HK-2 (cell line): Measurements from ENCODE around the gene IL23R.
"Not testable (repeated sequence)": the region's sequence is repeated elsewhere in the genome, so short reads cannot be mapped to it uniquely, and the experiment has no call there.

ENCODE experiments used
- DNase-seq: peaks from one replicate; pipeline ENCODE4 v3.0.0-alpha.2; 2018; ENCODE audit not compliant: unreplicated experiment

The IL23R gene

DNA sequence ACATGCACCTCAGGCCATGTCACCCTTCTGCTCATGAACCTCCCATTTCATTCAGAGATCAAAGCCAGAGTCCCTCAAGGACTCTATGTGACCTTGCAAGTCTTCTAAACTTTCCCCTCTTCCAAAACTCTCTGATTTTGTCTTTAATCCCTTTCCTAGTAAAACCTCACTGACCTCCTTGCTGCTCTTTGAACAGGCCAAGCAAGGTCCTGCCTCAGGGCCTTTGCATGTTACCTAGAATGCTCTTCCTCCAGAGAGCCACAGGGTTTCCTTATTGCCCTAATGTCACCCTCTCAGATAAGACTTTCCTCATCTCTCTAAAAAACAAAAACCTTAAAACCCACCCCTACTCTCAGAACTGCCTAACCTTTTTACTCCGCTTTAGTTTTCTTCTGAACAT lies 26.6 kb downstream of the IL23R start:
- DNase-seq = no peak

DNA sequence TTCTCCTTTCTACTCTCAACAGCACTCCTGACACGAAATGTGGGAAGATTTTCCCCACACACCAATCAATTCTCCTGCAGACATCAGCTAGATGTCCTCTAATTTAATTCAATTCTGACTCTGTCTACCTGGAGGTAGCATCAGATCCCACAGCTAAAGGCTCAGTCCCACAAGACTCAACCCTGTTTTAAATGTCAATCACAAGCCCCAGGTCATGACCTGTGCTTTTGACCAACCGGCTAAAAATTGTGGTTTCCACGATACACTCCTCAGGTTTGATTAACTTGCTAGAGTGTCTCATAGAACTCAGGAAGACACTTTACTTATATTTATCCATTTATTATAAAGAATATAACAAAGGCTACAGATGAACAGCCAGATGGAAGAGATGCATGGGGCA lies 27.4 kb downstream of the IL23R start:
- DNase-seq = no peak

DNA sequence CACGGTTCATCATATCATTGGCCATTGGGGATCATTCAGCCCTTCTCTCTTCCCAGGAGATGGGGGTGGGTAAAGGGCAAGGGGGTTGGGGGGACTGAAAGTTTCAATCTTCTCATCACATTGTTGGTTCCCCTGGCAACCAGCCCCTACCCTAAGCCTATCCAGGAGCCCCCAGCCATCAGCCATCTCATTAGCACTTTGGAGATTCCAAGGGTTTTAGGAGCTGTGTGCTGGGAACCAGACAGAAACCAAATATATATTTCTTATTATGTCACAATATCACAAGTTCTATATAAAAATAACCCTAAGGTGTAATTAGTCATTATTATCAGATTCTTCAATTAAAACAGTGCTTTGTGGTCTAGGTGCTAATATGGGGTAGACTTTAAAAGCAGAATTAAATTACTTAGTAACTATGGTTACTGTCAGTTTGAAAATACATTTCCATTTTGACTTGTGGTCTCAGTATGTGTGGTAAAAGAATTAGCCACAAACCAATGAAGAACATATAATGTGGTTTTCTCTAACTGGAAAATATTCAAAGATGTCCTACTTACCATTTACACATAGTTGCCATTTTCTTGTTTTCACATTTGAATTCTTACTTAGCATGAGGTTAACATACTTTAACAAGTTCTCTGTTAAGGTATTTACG lies 28.1 kb downstream of the IL23R start:
- no peak for DNase-seq

DNA sequence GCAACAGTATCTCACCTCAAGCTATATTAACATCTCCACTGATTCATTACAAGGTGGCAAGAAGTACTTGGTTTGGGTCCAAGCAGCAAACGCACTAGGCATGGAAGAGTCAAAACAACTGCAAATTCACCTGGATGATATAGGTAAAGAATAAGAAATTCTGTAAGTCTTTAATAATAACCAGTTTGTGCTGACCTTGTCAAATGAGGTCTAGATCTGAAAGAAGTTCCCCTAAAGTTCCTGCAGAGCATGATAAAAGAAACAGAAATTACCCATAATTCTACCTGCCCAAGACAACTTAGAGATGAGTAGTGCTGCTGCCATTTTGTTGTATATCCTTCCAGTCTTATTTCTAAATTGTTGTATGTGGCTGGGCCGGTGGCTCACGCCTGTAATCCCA lies 34.5 kb downstream of the IL23R start:
- no peak for DNase-seq

DNA sequence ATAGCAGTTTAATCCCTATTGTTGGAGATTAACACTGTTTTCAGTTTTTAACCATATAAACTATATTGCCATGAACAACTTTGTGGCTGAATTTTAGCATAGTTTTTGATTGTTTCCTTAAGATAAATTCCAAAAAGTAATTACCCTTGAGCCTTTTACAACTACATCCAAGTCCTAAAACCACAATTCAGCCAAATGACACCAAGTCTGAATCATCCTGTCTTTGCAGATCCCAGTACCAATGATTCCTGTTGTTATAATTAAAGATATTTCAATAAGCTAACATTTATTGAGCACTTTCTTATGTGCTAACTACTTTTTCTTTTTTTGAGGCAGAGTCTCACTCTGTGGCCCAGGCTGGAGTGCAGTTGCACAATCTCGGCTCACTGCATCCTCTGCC lies 35.6 kb downstream of the IL23R start:
- DNase-seq = no peak

DNA sequence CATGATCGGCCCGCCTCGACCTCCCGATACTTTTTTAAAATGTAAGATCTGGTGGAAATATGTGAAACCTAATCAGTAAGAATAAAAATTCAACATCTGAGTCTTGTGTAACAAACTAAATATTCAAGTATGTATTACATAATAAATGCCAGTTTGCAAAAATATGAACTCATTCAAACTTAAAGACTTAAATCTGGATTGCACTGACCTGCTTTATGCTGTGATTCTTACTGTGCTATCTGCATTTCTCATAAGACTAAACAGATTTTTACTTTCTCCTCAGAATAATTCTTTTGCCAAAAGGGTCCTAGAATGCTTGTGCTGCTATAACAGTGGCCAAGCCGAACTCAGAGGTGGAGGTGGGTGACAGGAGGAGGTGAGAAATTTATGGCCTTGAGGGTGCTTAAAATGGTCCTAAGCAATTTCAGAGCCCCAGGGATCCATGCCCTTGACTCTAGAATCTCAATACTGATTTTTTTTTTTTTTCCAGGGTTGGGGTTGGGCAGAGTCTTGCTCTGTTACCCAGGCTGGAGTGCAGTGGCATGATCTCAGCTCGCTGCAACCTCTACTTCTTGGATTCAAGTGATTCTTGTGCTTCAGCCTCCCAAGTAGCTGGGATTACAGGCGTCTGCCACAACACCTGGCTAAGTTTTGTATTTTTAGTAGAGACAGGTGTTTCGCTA lies 38.2 kb downstream of the IL23R start:
- DNase-seq = no peak

DNA sequence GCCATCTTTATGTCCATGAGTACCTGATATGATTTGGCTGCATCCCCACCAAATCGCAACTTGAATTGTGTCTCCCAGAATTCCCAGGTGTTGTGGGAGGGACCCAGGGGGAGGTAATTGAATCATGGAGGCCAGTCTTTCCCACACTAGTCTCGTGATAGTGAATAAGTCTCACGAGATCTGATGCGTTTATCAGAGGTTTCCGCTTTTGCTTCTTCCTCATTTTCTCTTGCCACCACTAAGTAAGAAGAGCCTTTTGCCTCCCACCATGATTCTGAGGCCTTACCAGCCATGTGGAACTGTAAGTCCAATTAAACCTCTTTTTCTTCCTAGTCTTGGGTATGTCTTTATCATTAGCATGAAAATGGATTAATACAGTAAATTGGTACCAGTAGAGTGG lies 41.1 kb downstream of the IL23R start:
- not testable (repeated sequence) for DNase-seq

DNA sequence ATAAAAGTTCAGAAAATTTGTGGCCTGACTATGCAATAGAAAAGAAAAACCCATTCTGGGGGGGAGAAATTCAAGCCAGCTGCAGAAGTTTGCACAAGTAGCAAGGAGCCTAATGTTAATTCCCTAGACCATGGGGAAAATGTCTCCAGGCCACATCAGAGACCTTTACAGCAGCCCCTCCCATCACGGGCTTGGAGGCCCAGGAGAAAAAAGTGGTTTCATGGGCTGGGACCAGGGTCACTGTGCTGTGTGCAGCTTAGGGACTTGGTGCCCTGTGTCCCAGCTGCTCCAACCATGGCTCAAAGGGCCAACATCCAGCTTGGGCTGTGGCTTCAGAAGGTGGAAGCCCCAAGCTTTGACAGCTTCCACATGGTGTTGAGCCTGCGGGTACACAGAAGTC lies 42.0 kb downstream of the IL23R start:
- DNase-seq = no peak

DNA sequence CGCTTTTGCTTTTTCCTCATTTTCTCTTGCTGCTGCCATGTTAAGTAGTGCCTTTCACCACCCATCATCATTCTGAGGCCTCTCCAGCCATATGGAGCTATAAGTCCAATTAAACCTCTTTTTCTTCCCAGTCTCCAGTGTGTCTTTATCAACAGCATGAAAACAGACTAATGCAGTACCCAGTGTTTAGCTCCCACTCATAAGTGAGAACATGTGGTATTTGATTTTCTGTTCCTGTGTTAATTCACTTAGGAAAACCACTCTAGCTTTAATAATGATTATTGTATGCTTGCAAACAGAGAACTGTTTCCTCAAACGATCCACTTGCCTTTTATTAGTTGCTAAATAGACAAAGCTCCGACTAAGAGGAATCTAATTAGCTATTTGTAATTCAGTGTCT lies 43.3 kb downstream of the IL23R start:
- no peak for DNase-seq

DNA sequence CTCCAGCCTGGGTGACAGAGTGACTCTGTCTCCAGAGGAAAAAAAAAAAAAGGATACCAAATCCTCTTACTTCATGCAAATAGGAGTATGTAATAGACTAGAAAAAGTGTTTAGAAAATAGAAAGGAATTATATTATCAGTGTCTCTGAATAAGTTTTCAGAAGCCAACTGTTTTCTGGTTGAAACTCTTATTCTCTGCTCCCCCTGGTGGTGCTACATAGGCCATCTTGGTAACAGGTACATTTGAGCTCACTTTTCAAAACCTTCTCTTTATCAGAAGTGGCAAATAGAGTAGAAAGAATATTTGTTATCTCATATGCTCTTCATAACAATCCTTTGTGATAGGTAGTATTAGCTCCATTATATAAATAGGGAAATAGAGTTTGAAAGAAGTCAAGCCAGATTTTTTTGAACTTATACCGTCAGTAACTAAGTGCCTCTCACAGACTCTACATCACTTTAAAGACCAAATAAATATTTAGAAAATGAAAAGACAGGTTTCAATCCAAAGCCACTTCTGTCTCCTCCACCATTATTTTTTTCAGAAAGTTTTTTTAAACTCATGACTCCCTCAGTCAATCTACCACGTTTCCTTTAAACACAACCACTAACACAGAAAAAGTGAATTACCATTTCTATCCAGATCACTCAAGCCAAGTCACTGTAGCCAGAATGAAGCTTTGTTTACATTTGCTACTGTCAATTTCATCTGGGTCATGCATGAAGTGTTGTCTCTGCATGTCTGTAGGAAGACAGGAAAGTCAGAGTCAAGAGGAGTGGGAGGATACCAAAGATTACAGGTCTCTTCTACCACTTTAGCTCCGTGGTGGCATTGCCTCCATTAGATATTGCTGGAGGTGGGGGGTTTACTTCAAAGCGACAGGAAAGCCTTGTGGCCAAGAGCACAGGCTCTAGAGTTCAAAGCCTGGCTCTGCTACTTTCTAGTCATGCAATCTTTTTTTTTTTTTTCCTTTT lies 45.6 kb downstream of the IL23R start:
- no peak for DNase-seq

DNA sequence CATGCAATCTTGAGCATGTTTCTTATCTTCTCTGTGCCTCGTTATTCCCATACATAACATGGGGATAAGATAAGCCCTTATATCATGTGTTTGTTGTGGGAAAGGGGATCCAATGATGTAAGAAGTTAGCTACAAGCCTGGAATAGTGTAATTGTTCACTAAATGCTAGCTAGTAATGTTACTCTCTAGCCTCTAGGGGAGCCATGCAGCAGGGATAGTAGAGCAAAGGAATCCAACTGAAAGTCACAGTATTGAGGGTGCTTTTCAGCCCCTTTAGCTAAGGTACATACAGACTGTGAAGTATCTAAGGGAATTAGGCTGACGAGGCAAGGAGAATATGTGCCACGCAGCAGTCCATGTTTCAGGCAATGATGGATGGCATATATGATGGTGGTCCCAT lies 46.9 kb downstream of the IL23R start:
- DNase-seq = peak; percentile 2

DNA sequence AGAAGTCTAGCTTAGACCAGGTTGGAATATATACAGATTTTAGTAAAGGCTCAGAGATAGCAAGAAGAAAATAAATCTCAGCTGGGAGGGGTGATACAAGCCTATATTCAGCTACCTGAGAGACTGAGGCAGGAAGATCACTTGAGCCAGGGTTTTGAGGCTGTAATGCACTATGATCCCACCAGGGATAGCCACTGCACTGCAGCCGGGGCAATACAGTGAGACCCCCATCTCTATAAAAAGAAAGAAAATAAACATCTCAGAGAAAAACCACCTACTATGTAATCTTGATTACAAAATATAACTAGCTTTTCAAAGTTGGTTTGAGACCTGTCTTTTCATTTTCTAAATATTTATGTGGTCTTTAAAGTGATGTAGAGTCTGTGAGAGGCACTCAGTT lies 47.7 kb downstream of the IL23R start:
- DNase-seq = no peak

DNA sequence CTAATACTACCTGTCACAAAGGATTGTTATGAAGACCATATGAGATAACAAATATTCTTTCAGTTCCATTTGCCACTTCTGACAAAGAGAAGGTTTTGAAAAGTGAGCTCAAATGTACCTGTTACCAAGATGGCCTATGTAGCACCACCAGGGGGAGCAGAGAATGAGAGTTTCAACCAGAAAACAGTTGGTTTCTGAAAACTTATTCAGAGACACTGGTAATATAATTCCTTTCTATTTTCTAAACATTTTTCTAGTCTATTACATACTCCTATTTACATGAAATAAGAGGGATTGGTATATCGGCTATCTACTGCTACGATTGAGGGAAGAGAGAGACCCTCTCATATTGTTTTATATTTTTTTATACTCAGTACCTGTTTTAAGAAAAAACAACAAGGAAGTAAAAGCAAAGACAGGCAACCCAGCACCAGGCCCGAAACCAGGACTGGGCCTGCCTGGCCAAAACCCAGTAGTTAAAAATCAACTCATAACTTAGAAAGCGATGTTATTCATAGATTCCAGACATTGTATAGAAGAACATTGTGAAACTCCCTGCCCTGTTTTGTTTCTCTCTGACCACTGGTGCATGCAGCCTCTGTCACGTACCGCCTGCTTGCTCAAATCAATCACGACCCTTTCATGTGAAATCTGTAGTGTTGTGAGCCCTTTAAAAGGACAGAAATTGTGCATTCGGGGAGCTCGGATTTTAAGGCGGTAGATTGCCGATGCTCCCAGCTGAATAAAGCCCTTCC lies 48.3 kb downstream of the IL23R start:
- DNase-seq = peak; percentile 3

DNA sequence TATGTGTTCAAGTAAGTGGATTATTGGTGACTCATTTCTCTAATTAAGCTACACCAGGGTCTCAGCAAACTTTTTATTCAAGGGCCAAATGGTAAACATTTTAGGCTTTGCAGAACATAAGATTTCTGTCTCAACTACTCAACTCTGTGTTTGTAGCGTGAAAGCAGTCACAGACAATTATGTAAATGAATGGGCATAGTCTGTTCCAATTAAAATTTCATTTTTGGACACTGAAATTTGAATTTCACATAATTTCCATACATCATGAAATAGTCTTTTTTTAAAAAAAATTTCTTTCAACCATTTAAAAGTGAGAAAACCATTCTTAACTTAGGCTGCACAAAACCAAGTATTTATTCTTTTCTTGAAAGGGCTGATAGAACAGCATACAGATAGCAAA lies 50.1 kb downstream of the IL23R start:
- no peak for DNase-seq

DNA sequence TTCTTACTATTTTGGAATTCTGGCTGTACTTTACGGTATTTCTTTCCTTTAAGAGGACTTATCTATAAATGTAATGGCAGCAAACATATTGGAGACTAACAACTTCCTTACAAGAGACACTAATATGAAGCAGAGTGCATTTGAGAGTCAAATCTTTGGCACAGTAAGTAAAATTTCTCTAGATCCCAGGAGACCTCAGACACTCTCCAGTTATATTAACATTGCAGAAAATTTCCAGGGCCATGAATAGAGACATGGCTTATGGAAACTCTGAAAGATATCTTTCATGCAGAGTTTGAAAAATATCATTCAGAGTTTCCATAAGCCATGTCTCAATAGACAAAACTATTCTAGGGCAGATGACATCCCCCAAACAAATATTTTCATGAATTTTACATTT lies 51.2 kb downstream of the IL23R start:
- DNase-seq = no peak

DNA sequence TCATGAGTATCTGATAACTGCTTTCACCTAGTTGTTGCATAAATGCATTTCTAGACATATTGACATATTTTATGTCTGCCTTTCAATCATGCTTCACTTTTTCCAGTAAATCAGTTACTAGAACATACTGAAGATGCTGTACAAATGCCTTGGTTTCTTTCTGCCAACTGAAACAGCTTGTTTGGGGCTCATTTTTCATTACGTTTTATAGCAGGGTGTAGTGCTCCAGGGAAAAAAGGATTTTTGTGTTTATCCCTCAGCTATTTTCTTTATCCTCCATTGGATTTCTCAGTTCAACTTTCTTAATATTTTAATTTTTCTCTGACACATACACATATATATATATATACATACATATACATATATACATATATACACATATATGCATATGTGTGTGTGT lies 51.7 kb downstream of the IL23R start:
- DNase-seq = no peak

DNA sequence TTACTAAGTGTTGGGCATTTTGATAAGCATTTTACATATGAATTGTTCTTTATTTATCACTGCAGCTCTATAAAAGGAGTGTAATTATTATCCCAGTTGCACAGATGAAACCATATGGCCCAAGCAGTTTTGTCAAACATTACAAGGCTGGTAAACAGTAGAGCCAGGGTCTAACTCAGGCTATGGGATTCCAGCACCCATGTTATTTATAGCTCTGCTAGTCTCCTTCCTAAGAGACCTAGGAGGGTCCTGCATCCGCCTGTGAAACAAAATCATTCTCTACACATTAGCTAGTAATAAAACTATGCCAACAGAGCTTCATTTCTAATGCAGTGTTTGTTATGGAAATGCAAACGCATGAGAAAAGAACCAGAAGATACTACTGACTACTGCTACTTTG lies 58.6 kb downstream of the IL23R start:
- no peak for DNase-seq

DNA sequence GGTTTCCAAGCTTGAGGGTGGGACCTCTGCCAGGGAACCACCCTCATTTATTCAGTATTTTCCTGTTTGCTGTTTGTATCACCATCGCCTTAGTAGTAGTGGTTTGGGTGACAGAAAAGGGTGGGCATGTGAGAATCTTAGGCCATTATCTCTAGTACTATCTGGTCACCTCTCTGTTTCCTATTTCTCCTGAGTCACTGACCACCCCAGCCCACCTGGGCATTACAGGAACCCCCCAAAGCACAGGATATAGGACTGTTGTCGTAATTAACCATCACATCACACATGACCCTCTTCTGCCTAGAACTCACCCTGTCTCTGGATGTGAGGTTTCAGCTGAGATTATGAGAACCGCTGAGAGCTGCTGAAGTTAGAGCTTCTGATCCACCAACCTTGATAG lies 60.4 kb downstream of the IL23R start:
- DNase-seq = no peak

DNA sequence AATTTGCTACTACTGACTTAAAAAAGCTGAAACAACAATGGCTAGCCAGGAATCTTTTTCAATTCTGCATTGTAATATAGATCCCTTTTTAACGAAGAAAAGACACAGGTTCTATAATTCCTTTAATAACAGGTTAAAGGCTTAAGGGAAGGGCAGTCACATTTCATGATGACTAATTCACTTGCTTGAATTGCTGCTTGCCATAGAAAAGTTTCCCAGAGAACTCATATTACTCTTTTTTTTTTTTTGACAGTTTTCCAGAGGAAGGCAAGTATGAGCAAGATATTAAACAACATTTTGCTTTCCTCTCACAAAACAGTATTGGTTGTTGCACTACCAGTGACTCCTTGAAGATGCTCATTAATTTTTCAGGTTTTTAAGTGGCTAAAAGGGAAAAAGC lies 60.9 kb downstream of the IL23R start:
- no peak for DNase-seq

DNA sequence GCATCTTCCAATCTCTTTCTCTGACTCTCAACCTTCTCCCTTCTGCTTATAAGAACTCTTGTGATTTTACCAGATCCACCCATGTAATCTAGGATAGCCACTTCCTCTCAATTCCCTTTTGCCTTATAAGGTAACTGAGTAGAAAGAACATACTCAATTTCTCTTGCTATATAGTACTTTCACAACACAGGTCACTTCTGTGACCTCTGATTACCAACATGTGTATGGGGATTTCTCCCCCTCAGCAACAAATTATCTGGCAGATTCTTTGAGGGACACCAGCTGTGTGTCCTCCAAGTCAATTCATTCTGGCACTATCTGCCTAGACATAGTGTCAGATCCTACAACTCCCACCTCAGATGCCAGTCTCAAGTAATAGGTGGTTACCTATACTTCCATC lies 62.5 kb downstream of the IL23R start:
- no peak for DNase-seq

DNA sequence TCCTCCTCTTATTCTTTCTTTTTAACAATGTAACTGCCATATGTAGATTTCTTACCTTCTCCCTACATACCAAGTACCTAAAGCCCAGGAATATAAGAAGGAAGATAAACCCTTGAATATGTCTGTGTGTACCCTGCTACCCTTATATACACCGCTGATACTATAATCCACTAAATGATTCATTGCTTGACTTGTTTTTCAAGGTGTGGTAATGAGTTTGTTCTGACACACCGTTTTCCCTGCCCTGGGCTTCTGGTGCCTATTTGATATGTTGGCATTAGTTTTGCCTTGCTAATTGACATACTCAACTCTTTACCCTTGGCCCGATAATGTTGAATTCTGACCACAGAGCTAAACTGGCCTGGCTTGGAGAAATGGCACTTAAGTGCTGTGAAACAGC lies 64.3 kb downstream of the IL23R start:
- DNase-seq = no peak

DNA sequence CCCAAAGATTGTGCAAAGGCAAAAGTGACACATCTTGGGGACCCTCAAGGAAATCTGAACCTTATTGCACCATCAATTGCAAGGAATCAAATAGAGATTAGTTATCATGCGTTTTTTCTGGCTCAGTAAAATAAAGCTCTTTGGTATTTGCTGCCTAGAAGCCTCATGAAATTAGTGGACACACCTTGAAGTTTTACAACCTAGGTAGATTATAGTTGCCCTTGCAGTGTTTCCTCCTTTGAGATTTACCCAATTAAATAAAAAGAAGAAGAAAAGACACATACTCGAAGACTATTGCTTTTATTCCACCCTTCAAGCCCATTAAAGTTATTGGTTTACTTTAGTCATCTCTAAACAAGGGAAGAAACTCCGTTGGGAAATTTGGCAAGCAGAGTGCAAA lies 70.0 kb downstream of the IL23R start:
- no peak for DNase-seq
